EH (cell line): ENCODE results near the gene SNRK.
A peak's percentile ranks its signal among the peaks of the same experiment; 100 is the strongest.

ENCODE experiments used
- DNase-seq: peaks from one replicate; pipeline ENCODE4 v3.0.0-alpha.2; 2015; ENCODE audit warnings: low read depth

Gene SNRK

DNA sequence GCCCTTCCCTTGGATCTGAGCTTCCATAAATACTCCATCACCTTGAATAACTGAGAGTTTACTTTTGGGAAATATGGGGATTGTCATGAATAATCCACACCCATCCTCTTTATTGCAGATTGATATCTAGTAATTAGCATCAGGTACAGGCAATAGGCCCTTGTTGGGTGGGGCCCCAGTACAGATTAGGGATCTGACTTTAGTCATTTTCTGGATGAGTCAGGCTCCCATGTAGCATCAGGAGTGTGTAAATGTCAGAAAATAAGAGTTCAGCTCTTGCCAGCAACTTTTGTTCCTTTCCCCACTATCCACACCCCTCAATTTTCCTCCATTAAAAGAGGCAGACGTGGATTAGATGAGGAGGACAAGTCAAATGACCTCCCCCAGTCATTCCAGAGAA, 17.7 kb upstream of the SNRK start:
- DNase-seq: no peak

DNA sequence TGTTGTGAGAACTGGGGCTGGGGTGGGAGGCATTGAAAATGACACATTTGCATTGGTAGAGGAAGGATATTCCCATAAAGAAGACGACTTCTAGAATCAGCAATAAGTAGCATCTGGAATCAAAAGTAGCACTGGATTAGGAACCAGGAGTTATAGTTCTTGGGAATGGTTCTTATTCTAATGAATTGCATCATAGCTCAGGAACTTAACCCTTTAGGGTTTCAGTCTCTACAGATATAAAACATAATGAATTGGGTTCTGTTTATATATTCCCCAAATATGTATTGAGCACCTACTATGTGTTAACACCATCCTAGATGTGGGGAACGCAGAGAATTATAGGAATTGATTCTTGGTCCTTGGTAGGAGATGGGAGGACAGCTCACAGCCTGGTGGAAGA, 16.3 kb upstream of the SNRK start:
- DNase-seq: no peak

DNA sequence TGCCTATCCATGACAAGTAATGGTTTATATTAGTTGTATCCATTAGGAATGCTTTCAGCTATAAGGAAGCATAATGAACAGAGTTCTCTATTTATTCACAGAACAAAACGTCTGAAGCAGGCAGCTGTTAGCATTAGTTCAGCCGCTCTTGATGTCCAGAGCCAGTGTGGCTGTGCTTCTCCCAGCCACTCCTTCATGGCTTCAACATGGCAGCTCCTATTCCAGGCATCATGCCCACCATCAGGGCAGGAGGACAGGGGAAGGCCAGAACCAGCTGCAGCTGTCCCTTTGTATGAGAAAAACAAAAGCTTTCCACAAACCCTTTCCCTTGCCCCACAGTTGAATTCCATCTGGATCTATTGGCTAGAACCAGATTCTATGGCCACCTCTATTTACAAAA, 12.9 kb upstream of the SNRK start:
- no peak for DNase-seq

DNA sequence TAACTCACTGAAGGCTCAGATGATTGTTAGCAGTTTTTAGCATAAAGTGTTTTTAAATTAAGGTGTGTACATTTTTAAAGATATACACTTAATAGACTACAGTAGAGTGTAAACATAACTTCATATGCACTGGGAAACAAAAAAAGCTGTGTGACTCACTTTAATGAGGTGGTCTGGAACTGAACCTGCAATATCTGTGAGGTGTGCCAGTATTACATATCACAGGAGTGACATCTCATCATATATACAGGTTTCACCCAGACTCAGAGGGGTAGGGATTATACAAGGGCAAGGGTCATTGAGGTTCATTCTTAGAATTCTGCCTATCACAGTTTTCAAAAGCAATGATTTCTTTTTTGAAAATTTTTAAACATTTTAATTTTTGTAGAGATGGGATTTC, 7.3 kb upstream of the SNRK start:
- no peak for DNase-seq

DNA sequence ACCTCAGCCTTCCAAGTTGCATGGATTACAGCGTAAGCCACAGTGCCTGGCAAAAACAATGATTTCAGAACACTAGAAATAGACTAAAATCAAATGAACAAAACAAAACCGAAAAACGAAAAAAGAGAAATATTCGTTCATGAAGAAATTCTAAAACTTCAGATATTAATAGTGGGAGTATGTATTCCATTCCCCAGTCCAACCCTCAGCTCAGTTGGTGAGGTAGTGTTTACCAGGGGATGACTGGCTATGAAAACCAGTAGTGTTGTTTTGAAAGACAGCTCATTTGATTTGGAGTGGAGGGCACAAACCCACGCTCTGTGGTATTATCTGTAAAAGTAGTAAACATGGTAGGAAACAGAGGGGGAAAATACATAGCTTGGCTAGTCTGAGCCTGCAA, 6.8 kb upstream of the SNRK start:
- no peak for DNase-seq

DNA sequence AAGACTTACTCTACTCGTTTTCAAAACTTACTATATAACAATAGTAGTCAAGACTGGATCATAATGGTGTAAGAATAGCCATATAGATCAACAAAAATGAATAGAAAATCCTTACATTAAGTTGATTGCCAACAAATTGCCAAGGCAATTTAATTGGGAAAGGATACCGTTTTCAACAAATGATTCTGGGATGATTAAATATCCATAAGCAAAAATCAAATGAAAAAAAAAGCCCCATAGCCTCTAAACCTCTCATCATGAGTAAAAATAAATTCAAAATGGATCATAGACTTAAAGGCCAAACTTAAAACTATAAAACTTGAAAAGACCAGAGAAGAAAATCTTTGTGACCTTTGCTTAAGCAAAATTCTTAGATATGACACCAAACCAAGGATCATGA, 5.3 kb upstream of the SNRK start:
- no peak for DNase-seq

DNA sequence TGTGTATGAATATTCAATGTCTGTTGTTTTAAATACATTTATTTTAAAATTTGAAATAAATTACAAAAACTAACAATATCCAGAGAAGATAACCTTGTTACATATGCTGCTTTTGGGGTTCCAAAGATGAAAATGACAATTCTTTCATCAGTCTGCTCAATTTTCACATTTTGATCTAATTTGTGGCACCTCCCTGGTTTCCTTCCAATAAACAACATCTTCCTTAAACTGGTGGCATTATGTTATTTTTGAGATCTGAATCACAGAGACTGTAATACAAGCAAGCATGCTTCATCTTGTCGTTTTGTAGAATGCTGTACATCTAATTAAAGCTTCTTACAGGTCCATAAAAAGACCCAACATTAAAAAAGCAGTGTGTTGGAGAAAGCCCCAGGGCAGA, 2.2 kb upstream of the SNRK start:
- no peak for DNase-seq

DNA sequence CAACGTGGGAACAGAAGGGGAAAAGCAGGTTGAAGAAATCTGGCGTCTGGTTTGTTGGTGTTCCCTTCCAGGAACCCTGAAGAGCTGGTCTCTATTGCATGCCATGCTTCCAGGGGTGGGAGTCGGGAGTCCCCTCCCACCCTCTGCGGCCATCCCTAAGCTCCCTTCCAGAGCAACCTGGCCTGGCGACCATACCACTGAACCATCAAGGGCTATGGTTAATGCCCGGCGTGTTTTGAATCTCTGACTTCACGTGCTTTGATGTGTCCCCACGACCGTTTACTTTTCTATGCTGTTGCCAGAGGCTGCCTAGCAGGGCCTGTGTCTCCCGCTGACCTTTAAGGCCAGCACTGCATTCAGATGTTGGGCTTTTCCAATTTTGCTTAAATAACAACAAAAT, 696 bp upstream of the SNRK start:
- DNase-seq: no peak

DNA sequence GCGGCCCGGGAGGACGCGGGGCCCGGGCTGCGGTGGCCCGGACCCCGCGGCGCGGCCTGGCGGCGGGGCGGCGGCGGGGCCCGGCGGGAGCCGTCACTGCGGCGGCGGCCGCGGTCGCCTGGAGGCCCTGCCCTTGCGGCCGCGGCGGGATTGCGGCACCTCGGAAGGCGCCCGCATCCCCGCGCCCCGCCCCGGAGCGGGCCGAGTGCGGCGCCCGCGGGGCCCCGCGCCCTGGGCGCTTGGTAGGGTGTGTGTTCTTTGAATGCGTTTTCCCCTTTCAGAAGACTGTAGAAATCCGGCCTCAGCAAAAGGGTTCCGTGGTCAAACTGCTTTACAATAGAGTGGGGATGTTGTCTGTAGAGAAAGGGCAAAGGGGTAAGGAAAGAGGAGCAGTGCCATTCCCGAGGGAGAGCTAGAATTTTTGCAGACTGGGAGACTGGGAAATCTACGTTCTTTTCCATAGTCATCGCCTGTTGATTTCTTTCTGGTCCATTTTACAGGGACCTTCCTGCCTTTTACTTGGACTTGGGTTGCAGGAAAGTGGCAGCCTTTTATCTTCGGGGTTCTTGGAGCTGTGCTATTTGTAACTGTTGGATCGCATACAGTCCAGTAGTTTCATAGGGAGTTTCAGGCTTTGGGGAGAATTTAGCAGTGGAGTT, 630 bp downstream of the SNRK start:
- DNase-seq: peak; percentile 40

DNA sequence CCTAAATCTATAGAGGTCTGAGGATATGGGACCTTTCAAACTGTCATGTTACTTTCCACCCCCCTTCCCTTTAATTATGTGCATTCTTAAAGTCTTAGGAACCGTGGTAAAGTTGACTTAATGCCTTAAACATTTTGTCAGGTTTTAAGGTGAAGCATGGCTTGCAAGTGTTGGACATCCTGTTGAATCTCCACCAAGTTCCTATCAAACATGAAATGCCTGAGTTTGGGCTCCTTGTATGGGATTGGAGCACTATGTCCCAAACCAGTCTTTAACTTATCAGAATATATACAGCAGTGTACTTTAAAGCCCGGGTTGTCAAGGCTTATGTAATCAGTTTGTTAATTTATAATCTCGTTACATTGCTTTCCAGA, 1.1 kb downstream of the SNRK start:
- no peak for DNase-seq

DNA sequence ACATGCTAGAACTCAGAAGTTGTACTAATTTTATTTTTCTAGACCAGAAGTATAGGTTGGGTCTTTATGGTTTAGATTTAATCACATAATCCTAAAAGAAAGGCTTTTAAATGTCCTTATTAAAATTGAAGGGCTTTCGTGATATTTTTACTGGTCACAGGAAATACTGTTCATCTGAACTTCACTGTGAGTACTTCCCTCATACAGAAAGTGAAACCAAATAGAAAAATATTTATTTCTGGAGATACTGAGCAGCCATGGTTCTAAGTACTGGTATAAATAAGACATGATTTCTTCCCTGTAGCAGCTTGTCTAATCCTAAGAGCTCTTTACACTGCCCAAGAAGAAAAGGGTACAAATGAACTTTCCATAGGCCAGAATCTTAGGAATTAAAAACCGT, 2.0 kb downstream of the SNRK start:
- peak; percentile 50 for DNase-seq

DNA sequence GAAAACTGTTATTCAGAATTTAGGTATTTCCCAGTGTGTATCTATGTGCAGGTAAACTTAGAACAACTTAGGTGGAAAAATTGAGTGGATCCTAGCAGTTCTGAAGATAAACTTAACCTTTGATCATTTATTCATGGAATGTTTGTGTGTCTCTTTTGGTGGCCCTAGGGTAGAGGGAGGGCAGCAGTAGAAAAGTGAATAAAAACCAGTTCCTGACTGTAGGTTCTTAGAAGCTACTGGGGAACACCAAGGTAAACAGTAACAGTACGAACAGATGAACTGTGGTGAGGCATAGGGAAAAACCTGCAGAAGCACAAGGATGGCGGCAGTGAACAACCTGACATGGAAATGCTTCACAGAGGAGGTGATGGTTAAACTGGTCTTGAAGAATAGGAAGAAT, 2.5 kb downstream of the SNRK start:
- no peak for DNase-seq

DNA sequence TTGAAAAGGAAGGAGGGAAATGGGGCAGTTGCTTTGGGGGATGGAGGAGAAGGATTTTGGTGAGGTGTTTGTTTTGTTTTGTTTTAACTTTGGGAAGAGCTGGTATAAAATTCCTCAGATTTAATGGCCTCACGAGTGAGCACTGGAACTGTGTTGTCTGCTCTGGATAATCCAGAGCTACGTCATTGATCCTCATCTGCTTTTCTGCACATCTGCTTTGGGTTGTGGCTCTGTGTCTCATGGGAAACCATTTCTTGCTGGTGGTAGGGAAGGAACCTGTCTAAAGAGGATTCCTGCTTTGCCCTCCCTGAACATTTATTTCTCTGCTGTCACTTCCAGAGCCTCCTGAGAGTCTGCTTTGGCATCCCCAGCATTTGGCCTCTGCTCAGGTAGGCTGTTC, 3.1 kb downstream of the SNRK start:
- peak; percentile 11 for DNase-seq

DNA sequence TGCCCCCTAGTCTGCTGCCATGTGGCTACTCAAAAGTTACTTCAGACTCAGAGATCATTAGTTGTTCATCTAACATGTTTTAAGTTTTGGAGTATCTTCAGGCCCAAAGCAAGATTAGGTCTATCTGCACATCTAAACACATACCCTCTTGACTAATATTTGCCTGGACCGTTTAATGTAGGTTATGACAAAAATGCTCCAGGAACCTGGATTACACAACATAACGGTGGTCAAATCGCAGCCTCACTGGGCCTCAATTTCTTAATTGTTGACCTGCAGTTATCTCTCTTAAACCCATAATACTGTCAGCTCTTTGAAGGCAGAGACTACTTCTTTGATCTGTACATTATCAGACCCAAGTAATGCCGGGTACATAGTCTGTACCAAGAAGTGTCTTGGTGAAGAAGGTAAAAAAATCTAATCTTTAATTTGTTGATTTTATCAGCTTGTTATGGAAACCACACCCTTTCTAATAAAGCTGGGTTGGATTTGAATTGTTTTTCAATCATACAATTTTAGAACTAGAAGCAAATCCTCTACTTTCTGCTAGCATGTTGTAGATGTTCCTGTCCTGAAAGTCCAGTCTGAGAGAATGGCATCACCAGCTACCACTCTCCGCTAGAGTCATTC, 3.6 kb downstream of the SNRK start:
- DNase-seq: no peak

DNA sequence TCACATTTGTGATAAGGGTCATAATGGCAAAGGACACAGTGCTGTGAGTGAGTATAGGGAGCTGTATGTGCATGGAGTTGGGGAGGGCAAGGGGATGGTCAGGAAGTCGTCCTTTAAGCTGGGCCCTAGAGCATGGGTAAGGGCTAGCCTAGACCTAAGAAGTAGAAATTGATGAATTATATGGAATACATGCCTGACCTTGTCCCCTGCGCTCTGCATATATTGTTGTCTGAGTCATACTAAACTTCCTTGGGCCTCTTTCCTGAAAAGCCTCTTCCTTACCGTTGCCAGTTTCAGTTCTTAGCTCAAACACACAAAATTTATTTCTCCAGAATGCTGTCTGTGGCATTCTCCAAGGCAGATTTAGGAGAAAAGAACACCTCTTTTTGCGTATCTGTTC, 4.6 kb downstream of the SNRK start:
- no peak for DNase-seq

DNA sequence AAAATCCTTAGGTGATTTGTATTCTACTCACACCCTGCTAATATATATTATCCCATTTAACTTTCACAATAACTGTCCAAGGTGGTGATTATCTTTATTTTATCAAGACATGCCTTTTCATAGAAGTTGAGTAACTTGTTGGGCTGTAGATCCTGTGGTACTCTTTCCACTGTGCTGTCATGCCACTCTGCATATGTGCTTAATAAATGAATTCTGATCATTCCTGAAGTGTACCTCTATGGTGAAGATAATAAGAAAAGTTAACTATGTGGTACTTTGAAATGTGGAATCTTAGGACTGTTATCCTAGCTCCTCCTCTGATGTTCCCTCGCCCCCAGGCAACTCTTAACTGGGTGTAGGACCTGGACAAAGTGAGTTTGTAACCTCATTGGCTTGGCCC, 5.2 kb downstream of the SNRK start:
- peak; percentile 55 for DNase-seq

DNA sequence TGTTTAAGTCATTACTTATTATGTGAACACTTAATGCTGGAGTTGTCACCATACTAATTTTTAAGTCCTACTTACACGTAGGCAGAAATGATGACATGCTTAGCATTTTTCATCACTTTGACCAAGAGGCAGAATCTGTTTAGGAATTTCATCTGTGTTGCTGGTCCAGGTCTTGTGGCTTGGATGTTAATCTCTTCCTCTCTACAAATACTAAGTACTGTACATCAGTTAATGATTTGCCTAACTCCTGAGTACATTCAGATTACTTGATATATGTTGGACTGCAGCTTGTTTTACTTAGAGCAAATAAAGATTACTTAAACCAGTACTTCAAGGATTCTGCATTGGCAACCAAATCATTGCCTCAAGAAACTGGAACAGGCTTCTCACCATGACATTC, 8.6 kb downstream of the SNRK start:
- DNase-seq: no peak

DNA sequence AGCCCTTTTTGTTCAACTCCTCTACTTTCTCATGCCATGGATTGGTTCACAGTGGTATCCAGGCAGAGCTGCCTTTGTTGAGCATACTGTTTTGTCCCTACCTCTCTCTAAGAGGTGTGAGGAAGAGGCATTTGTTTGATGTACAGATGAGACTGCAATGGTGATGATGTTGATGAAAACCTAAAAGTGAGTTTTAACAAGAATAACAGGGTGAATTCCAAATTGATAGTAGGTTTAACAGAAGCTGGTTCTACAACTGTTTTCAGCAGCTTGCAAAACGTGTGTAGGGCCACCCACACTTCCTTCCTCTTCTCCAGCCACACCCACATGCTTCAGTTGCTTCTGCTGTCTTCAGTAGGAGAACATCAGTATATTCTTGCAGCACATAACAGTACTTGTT, 10.2 kb downstream of the SNRK start:
- peak; percentile 30 for DNase-seq

DNA sequence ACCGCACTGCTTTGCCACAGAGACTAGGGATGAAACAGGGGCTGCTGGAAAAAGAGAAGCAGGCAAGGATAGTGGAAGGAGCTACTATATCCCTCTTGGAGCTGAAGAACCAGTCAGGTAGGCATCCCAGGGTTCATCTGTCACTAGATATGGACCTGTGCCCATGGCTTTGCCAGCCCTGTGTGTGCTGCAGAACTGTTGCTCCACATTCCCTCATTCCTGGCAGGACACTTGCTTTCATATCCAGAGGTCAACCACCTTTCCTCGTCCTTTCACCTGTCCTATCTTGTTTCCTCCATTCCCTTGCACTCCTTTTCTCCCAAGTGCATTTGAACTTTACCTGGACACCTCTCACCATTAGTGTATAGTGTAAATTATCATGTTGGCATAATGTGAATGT, 12.0 kb downstream of the SNRK start:
- DNase-seq: no peak

DNA sequence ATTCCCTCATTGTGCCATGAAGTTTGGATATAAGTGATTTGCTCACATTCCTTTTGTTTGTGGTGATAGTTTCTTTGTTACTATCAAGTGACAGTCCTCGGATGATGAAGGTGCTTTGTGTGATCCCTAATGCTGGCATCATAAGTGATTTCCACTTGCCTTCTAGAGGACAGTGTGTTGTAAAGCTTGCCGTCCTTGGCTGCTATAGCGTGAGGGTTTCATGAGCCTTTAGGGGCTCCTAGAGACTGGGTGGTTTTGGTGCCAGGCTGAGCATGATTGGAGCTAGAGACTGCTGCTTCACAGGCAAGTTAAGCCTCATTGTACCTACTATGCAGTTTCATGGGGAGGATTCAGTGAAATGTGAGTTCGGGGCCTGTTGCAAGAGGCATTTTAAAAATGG, 12.4 kb downstream of the SNRK start:
- DNase-seq: no peak

DNA sequence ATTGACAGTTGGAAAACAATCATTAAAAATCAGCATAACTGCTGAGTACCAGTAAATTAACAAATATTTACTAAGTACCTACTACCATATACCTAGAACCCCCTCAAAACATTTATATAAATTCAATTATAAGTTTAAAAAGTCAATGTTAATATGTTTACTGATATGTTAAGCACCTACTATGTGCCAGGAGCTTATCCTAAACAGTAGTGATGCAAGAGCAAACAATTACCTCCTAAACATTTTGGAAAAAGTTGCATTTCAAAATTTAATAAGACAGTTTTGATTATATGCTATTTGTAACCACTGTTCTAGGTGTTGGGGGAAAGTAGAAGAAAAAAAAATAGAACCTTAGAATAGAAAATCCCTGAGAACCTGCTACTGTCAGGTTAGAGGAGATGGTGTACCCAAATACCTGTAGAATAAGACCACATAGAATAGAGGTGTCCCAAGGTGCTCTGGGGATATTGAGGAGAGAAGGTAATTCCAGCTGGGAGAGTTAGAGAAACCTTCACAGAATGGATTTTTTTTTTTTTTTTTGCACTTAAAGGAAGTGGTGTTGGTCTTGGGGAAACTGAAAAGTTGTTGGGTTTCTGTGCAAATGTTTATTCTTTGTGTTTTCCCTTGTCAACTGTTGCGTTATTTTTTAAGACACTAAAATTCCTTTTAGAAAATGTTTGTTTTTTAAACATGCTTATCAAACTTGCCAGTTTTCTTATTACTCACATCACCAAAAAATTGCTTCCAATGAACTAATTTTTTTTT, 16.0 kb downstream of the SNRK start:
- DNase-seq: no peak

DNA sequence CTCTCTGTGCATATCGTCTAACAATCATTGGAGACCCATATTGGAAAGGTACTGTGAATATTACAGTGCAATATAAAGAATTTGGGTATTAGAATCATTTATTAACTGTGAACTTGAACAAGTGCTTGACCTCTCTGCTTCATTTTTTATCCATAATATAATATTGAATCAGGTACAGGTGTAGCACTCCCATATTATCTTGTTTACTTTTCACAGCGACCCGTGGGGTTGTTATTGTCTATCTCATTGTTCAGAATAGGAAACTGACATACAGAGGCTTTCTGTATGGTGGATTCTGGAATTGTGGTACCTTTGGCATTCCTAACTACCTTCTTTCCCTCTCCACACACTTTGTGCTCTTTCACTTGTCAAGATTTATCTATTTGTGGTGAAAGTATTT, 17.8 kb downstream of the SNRK start:
- DNase-seq: no peak

DNA sequence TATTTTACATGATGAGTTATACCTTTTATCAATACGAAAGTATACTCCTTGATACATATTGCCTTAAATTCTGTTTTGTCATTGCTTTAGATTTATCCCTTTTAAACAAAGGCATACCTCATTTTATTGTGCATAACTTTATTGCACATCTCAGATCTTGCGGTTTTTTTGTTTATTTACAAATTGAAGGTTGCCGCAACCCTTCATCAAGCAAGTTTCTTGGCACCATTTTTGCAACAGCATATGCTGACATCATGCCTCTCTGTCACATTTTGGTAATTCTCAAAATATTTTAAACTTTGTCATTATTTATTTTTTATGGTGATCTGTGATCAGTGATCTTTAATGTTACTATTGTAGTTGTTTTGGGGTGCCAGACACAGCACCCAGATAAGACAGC, 20.9 kb downstream of the SNRK start:
- no peak for DNase-seq

DNA sequence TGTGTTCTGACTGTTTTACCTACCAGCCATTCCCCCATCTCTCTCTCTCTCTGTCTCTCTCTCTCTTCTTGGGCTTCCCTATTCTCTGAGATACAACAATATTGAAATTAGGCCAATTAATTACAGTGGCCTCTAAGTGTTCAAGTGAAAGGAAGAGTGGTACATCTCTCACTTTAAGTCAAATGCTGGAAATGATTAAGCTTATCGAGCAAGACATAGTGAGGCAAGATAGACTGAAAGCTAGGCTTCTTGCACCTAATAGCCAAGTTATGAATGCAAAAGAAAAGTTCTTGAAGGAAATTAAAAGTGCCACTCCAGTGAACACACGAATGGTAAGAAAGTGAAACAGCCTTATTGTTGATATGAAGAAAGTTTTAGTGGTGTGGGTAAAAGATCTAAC, 21.3 kb downstream of the SNRK start:
- DNase-seq: no peak
